Measurements from ENCODE around the gene TSKU. TPM values are rescaled to one million over a fixed set of nuclear protein-coding genes. Genes with fewer than 3 reads are reported as not detected.

The TSKU gene
- polyA plus RNA-seq, 1 of the 3 experiments (the other 2 are of a cell fraction), result 20.7 TPM

GRCh38 chr11:76837696-76838677, 54.8 kb downstream of the TSKU start:
- no peak overlapping the region for H3K9ac ChIP-seq
- H3K27ac ChIP-seq (ENCODE audit: low read depth in 2 of 2, low read length in 1 of 2), result no peak overlapping the region
- no peak overlapping the region for H2AFZ ChIP-seq (ENCODE audit: low read depth)
- no peak for TF ChIP-seq GABPA (IDR thresholded peaks at IDR 0.05; ENCODE audit: low read depth)
- no peak for TF ChIP-seq IRF3 (IDR thresholded peaks at IDR 0.05; ENCODE audit: low read depth, low read length)
- TF ChIP-seq REST (IDR thresholded peaks at IDR 0.05; ENCODE audit: low read depth, low read length), result no peak
- TF ChIP-seq EZH2phosphoT487 (IDR thresholded peaks at IDR 0.05; ENCODE audit: borderline replicate concordance, low read depth), result no peak
- TF ChIP-seq SIN3A (IDR thresholded peaks at IDR 0.05; ENCODE audit: borderline replicate concordance, low read depth, low read length), result no peak
- no peak for TF ChIP-seq RFX5 (IDR thresholded peaks at IDR 0.05; ENCODE audit: low read length)
- no peak for TF ChIP-seq MXI1 (IDR thresholded peaks at IDR 0.05; ENCODE audit: low read depth, low read length)
- TF ChIP-seq RXRA (IDR thresholded peaks at IDR 0.05; ENCODE audit: borderline replicate concordance, low read depth), result no peak
- no peak for TF ChIP-seq GATA2 (CRISPR knock-in tag; IDR thresholded peaks at IDR 0.05)
- TF ChIP-seq FOXM1 (IDR thresholded peaks at IDR 0.05; ENCODE audit: low read depth), result no peak
- no peak for TF ChIP-seq JUND (IDR thresholded peaks at IDR 0.05)
- TF ChIP-seq USF2 (IDR thresholded peaks at IDR 0.05; ENCODE audit: borderline replicate concordance, low read depth, low read length), result no peak
- no peak for TF ChIP-seq TAF1 (IDR thresholded peaks at IDR 0.05; ENCODE audit: borderline replicate concordance, low read depth, low read length)
- no peak for TF ChIP-seq CHD2 (IDR thresholded peaks at IDR 0.05; ENCODE audit: low read length, partially characterized antibody)
- H3K9me2 ChIP-seq, result no peaks in the 10 kb centered on the region
- H3F3A ChIP-seq (replicated peaks; ENCODE audit: insufficient read depth), result no peaks in the 10 kb centered on the region
- H3K36me3 ChIP-seq (replicated peaks in 1 of 2; ENCODE audit: control insufficient read depth in 1 of 2, insufficient read depth in 2 of 2, low read length in 1 of 2), result no peaks in the 10 kb centered on the region
- no peaks in the 10 kb centered on the region for H3K9me3 ChIP-seq
- no peaks in the 10 kb centered on the region for H4K20me1 ChIP-seq (ENCODE audit: insufficient read depth)
- H3K4me3 ChIP-seq (ENCODE audit: low read depth in 2 of 2, low read length in 1 of 2), result no peak overlapping the region
- ChIA-PET CTCF (interaction anchor here (0.9 to 1.6 kb wide), 2 partner anchors 20 to 82 kb away, joined by 3 to 4 read pairs; no protein-coding TSS in a partner anchor), POLR2A (no interaction called here)
- DNase-seq, result no peak
- H3K4me2 ChIP-seq, result no peak overlapping the region
- peaks cover 35% of the 10 kb centered on the region; the same call in 1 of the 2 replicates for H3K27me3 ChIP-seq (ENCODE audit: insufficient read depth)
- H3K4me1 ChIP-seq (ENCODE audit: control insufficient read depth in 1 of 2, insufficient read depth in 2 of 2, low read depth in 1 of 2, low read length in 1 of 2), result peaks cover 0 to 14% of the 10 kb centered on the region in 2 experiments; a peak in 1 of 4 replicates
- 61% methylated on average over 7 of the region's 7 CpGs for WGBS (ENCODE audit: low lambda C conversion rate)
- no peaks in the 10 kb centered on the region for H3K79me2 ChIP-seq (ENCODE audit: insufficient read depth)

Measured in SK-N-SH (cell line).